Measurements from ENCODE around the gene PLEKHA4.

- no peak for TF ChIP-seq NBN (IDR thresholded peaks at IDR 0.05)
- TF ChIP-seq TAF1 (IDR thresholded peaks at IDR 0.05; ENCODE audit: borderline replicate concordance, low read depth, low read length), result no peak
- no peak for TF ChIP-seq EZH2 (IDR thresholded peaks at IDR 0.05; ENCODE audit: borderline replicate concordance, control insufficient read depth, low read depth, low read length)
- no peak for TF ChIP-seq TARDBP (IDR thresholded peaks at IDR 0.05; ENCODE audit: borderline replicate concordance)
- no peak for TF ChIP-seq JUND (IDR thresholded peaks at IDR 0.05; ENCODE audit: low read depth, low read length)
- TF ChIP-seq CBX3 (IDR thresholded peaks at IDR 0.05; ENCODE audit: borderline replicate concordance, low read depth), result no peak
- TF ChIP-seq HDAC2 (IDR thresholded peaks at IDR 0.05), result no peak
- no peak for TF ChIP-seq POLR2A (IDR thresholded peaks at IDR 0.05; ENCODE audit: low read depth, low read length)
- no peak for TF ChIP-seq CTCF (IDR thresholded peaks at IDR 0.05 in 2 of 3, conservative IDR thresholded peaks at IDR 0.05 in 1 of 3; ENCODE audit: control insufficient read depth in 2 of 3, extremely low read depth in 1 of 3, insufficient read depth in 1 of 3, low read depth in 3 of 3, low read length in 3 of 3)
- TF ChIP-seq BRCA1 (IDR thresholded peaks at IDR 0.05; ENCODE audit: low read depth, low read length), result no peak
- TF ChIP-seq REST (IDR thresholded peaks at IDR 0.05; ENCODE audit: low read depth, low read length), result no peak
- TF ChIP-seq SPI1 (IDR thresholded peaks at IDR 0.05; ENCODE audit: borderline replicate concordance, insufficient read depth, low read depth, low read length), result no peak
- no peak for TF ChIP-seq CEBPZ (IDR thresholded peaks at IDR 0.05; ENCODE audit: low read depth, low read length)
Measured at GRCh38 chr19:48895226-48895625, 26.8 kb upstream of the PLEKHA4 start.
